Effector CD8-positive, alpha-beta T cell (primary cell): ENCODE measurements around the gene WDR19.
"Not testable (repeated sequence)": the region's sequence is repeated elsewhere in the genome, so short reads cannot be mapped to it uniquely, and the experiment has no call there.

Source experiments
- DNase-seq: peaks from one replicate; lab custom pipeline; 2025; lab: John Stamatoyannopoulos, UW

Gene WDR19

DNA sequence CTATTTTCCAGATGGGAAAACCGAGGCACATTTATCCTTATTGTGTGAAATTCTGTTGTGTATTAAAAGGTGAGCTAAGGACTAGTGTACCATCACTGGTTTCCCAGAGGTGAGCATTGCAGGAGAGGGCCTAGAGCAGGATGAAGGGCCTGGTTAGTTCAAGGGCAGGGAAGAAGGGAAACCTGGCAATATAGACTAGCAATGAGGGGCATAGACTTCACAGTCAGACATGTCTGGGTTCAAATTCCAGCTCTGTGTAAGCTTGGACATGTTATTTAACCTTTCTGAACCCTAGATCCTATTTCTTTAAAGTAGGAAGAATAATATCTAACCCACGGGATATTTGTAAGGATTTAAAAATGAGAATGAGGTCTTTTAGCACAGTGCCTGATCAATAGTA lies 50.8 kb downstream of the WDR19 start:
- no peak for DNase-seq

DNA sequence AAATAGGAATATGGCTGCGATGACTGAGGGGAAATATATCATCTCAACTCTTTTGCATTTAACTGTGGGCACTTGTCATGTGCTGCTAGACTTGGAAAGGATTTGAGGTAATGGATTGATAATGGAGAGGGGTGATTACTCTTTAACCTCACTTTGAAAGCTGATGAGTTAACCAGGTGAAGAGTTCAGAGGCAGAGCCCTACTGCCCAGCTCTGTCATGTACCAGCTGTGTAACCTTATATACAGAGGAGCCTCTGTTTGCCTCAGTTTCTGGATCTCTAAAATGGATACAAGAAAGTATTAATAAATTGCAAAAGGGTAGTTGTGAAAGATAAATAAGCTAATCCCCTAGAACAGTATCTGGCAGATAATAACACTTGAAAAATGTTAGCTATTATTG lies 51.5 kb downstream of the WDR19 start:
- no peak for DNase-seq

DNA sequence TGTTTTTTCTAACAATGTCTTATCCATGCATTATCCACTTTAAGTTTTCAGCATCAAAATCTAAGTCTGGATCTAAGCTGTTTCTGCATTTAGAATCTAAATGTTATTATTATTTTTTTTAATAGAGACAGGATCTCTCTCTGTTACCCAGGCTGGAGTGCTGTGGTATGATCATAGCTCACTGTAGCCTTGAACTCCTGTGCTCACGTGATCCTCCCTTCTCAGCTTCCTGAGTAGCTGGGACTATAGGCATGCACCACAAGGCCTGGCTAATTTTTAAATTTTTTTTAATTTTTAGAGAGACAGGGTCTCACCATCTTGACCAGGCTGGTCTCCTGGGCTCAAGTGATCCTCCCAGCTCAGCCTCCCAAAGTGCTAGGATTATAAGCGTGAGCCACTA lies 52.7 kb downstream of the WDR19 start:
- no peak for DNase-seq

DNA sequence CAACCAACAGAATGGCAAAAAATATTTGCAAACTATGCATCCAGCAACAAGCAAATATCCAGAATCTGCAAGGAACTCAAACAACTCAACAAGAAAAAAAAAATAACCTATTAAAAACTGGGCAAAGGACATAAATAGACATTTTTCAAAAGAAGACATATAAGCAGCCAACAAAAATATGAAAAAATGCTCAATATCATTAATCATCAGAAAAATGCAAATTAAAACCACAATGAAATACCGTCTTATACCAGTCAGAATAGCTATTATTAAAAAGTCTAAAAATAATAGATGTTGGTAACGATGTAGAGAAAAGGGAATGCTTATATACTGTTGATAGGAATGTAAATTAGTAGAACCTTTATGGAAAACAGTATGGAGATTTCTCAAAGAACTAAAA lies 53.4 kb downstream of the WDR19 start:
- DNase-seq = no peak

DNA sequence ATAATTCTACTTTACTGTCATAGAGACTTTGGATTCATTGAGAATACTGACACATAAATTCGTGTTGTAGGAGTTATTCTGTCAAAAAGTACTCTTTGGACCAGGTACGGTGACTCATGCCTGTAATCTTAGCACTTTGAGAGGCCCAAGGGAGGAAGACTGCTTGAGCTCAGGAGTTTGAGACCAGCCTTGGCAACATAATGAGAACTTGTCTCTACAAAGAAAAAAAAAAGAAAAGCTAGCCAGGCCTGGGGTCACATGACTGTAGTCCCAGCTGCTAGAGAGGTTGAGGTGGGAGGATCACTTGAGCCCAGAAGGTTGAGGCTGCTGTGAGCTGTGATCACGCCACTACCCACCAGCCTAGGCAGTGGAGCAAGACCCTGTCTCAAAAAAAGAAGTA lies 54.9 kb downstream of the WDR19 start:
- DNase-seq = no peak

DNA sequence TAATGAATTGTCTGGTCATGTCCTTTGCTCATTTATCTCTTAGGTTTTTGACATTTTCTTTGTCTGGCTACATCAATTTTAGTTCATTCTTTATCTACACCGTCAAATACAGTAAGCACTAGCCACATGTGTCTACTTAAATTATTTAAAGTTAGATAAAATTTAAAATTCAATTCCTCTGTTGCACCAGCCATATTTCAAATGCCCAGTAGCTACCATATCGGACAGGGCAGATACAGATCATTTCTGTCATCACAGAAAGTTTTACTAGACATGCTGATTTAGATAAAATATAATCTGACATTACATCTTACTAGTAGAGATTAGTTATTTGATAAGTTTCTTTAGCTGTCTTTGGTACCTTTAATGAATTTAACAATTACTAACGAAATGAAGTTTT lies 61.1 kb downstream of the WDR19 start:
- no peak for DNase-seq

DNA sequence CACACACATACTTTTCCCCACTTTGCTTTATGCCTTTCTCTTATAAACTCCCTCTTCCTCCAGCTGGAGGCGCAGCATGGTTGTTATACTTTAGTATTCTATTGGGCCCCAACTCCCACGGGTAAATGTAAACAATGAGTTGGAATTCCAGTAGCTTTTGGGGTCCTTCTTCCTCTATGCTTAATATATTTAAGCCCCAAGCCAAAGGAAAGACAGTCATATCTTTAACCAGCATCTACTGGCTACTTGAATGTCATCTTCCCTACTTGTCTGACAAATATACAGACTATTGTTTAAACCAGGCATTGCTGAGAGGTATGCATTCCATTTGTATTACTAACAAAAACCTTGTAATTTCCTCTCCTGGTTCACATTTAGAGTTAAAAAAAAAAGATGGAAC lies 72.9 kb downstream of the WDR19 start:
- DNase-seq = no peak

DNA sequence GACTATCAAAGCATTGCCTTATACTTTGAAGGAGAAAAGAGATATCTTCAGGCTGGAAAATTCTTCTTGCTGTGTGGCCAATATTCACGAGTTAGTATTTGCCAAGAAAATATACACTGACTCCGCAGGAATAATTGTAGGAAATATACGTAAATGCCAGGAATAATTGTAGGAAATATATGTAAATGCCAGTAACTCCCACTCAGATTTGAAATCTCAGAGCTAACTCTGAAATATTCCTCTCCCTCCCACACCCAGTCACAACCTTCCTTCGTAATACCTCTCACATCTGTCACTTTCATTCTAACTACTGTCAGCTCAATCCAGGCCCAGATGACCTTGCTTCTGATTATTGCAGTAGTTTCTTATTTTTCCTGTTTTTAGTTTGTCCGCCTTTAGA lies 73.5 kb downstream of the WDR19 start:
- no peak for DNase-seq

DNA sequence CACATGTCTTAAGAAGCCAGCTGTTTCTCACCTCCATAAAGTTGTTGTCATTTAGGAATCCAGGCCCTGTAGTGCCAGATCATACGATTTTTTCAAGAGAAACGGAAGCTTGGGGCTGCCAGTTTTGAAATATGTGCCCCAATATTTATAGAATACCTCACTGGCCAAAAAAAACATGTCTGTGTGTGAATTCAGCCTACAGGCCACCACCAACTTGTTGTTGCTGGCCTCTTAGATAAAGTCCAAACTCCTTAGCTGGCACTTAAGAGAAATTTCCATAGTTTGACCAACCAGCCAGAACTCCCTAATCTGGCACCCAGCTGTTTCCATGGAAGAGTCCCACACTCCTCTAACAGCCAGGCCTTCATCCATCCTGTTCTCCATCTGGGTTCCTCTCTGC lies 74.1 kb downstream of the WDR19 start:
- no peak for DNase-seq

DNA sequence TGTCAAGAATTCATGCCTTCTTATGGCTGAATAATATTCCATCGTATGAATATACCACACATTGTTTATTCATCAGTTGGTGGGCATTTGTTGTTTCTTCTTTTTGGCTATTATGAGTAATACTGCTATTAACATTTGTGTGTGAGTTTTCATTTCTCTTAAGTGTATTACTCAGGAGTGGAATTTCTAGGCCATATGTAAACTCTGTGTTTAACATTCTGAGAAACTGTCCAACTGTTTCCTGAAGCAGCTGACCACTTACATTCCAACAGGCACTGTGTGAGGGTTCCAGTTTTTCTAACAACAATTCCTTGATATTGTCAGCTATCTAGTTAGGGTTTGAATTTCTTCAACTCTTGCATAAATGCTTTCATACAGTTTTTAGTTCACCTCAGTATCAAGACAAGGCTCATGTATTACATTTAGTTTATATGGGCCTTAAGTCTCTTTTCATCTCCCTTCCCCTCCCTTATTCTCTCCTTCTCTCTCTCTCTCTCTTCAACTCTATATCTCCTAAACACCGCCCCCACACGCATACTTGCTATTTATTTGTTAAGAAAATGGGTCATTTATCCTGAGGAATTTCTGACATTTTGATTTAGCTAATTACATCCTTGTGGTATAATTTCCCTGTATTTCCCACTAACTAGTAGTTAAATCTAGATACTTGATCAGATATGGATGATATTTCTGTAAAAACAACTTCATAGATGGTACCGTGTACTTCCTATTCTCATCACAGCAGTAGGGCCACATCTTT lies 77.4 kb downstream of the WDR19 start:
- DNase-seq = no peak

DNA sequence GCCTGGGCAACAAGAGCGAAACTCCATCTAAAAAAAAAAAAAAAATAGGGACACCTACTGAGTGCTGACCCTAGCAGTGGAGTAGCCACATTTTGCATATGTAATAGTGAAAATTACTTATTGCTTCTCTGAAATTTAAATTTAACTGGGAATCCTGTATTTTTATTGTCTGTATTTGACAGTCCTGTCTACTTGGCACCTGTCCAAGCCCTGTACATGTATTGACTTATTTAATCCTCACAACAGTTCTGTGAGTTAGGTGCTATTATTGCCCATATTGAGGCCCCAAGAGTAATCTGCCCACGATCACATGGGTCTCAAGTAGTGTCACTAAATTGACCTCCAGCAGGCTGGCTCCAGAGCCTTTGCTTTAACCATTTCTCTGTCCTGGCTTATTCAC lies 81.6 kb downstream of the WDR19 start:
- no peak for DNase-seq

DNA sequence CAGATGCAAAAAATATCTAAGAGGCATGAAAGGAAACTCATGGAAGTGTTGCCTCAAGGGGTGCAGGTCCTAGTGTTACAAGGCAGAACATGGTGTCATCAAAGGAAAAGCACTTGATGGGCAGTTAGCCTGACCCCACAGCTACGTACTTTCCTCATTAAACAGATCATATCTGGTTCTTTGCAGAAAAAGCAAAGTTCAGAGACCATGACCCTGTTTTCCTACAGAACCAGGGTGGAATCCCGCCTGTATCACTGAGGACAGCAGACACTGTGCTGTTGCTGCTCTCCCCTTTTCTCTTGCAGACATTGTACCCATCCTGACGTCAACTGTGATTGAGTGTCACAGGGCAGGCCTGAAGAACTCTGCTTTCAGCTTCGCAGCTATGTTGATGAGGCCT lies 92.2 kb downstream of the WDR19 start:
- no peak for DNase-seq

DNA sequence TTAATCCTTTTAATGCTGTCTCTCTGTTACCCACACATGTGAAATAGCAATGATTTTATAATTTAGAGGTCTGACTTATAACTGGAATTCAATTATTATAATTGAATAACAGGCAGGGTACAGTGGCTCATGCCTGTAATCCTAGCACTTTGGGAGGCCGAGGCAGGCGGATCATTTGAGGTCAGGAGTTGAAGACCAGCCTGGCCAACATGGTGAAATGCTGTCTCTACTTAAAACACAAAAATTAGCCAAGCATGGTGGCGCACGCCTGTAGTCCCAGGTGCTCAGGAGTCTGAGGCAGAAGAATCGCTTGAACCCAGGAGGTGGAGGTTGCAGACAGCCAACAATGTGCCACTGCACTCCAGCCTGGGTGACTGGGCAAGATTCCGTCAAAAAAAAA lies 95.3 kb downstream of the WDR19 start:
- DNase-seq = not testable (repeated sequence)

DNA sequence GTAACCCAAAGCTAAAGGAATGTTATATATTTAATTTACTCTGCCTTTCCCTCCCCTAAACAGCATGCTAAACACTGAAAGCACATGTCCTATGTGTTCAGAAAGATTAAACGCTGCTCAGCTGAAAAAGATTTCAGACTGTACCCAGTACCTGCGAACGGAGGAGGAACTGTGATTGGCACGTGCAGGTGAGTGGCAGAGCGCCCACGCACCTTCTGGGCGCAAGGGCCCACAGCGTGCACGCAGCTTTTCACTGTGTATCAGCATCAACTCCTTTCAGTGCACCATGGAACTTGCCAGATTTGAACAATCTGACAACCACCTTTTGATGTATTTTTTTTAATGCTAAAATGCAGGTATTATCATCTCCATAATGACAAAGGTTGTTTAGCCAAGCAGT lies 96.1 kb downstream of the WDR19 start:
- DNase-seq = no peak

DNA sequence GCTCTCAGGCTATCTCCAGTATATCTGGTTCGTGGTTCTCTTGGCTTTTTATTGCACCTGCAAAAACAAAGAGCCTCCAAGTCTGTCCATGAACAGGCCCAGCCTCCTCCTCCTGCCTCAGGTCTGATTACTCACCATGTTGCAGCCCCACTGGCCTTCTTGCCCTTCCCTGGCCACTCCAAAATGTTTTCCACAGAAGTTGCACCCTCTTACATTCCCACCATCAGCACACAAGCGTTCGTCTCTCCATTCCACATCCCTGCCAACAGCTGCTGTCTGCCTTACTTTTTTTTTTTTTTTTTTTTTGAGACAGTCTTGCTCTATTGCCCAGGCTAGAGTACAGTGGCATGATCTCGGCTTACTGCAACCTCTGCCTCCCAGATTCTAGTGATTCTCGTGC lies 97.1 kb downstream of the WDR19 start:
- DNase-seq = no peak

DNA sequence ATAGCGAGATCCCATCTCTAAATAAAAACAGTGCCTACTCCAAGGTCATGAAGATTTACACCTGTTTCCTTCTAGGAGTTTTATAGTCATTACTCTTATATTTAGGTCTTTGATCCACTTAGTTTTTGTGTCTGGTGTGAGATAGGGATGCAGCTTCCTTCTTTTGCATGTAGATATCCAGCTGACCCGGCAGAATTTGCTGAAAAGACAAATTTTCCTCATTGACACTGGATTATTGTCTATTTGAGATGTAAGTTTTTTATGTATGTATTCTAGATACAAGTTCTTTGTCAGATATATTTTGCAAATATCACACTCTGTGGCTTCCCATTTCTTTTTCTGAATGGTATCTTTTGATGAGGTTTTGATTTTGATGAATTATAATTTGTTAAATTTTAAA lies 98.4 kb downstream of the WDR19 start:
- no peak for DNase-seq

DNA sequence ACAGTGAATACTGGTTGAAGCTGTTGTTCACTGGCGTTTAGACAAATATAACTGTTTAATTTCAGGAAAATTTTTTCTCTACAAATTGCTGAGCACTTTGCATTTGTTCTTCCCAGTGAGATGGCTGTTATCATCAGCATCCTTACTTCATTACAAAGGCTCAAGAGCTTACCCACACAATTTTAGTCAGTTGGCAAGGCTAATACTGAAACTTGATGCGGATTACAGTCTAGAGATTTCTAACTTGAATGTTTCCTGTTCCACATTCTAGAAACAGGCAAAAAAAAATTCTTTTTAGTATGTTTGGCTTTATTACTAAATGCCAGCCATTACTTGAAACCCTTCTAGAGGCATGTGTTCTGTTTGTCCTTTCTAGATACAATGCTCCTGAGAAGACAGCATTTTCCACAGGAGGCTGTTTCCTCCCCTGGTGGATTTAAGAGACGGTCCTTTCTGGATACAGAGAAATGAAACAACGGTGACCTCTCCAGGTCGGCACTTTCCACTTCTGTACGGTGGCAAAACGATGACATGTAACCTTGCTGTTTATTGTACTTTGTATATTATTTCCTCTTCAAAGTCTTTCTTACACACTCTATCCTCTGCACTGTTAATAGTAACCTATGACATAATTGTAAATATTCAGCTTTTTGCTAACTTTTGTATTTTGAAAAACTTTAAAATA lies 102.9 kb downstream of the WDR19 start:
- DNase-seq = no peak

DNA sequence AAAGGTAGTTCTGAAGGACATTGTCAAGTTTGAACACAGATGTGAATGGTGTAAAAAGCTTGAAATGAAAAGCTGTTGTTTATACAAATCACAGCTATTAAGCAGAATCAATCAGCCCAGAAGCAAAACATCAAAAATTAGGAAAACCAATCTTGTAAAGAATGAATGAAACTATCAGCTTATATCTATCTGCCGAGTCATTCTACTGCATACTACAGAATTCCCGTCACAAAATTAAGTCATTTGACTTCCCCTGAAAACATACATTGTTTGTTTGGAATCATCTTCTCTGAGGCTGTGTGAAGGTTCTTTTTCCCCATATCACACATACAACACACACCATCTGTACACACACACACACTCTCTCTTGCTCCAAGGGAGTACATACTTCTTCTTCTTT lies 103.5 kb downstream of the WDR19 start:
- DNase-seq = no peak

DNA sequence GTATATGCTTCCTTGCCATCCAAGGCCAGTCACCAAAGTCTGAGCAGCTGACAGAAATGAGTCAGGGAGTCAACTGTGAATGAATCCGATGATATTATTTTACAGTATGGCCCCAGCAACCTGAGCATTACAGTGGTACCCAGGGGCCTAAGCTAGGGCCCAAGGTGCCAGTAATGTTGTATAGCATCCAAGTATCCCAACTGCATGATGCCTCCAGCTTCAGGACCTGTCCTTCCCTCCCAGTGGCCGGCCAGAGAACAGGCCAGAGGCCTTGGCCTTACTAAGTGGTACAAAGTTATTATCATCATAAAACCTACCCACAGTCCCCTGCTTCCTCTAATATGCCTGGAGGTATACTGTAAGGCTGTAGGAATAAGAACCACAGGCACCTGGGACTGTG lies 103.9 kb downstream of the WDR19 start:
- DNase-seq = no peak

DNA sequence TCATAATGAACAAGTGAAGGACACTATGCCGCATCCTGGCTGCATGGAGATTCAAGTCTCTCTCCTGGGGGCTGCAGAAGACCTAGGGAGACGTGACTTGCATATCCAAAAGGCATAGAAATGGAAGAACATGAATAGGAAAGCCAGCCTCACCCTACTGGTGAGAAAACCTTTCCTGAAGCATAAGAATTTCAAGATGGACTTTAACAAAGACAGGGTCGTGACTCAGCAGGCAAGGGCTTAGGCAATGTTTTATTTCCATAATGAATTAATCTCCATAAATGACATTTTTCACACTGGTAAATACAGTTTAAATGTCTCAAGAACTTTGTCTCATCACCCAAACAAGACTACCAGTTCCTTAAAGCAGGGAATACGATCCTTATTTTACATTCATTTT lies 104.9 kb downstream of the WDR19 start:
- DNase-seq = no peak

DNA sequence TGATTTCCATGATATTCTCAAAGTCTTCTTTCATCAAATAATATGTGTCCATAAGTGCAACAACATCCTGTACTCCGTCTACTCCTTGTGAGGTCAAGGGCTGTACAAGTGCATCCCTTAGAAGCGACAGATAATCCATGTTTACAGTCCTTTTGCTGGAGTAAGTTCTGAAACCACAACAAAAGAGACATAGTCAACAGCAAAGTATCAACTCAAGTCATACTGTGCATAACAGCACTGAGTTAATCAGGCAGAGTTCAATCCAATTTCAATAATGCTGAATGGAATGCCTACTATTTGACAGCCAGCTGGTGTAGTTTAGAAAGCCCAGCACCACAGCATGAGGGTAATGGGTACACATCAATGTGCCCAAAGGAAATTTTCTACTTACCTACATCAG lies 109.4 kb downstream of the WDR19 start:
- DNase-seq = no peak

DNA sequence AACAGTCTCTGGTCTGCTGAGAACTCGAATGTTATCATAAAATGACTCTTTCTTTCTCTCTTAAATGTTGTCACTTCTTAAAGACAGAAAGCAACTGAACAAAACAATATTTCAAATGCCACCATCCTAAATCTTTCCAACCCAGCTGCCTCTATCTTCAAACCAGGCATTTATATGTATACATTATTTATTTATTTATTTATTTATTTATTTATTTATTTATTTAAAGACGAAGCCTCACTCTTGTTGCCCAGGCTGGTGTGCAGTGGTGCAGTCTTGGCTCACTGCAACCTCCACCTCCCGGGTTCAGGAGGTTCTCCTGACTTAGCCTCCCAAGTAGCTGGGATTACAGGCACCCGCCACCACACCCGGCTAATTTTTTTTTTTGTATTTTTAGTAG lies 110.1 kb downstream of the WDR19 start:
- not testable (repeated sequence) for DNase-seq

DNA sequence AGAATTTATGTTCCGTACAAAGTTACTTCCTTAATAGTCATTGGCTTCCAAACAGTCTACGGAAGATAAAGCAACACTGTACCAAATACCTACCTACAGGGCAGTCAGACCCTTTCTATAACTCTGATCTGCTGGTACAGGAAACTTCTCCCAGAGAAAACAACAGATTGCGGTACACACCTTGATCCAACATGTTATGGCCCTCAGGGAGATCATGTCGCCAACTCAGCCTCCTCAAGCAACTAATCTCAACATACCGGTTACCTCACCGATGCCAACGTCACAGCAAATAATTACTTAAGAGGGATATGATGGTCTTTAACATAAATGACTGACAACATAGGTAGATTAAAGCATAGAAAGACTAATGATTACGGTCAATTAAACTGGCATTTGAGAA lies 113.5 kb downstream of the WDR19 start:
- DNase-seq = no peak

DNA sequence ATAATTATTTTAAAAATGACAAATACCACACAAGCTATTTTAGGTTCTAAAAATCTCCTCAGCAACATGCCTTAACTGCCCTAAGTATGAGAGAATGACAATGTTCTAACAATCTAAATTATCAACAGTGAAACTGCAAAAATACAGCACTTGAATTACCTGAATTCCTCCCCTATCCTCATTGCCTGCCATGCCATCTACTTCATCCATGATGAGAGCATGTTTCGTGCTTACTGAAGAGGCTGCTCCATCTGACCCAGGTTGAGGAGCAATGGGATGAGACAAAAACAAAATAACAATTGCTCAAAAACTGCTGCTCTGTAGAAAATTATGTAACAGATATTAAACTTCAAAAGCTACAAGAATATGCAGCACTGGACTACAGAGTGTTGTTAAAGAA lies 120.6 kb downstream of the WDR19 start:
- DNase-seq = no peak
